ENCODE measurements around the gene RRAGD.

The RRAGD gene

GRCh38 chr6:89339565-89339964 lies 72.5 kb downstream of the RRAGD start:
- DNase-seq: no peak

DNA sequence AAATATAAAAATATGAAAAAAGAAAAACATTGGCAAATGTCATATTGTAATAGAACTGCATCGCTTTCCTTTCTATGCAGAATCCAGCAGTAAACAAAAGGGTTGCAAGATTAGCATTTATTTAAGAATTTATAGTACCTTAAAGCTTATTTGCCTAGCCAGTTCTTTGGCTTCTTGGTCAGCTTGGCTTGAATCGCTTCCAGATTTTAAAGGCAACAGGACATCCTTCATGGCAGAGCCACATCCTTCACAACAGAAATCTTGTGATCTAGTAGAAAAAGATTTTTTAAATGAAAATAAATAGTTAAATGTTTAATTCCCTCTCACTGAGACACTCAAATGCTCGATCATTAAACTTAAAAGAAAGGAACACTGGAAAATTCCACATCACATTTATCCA lies 76.9 kb downstream of the RRAGD start:
- no peak for DNase-seq

GRCh38 chr6:89330910-89331309 lies 81.2 kb downstream of the RRAGD start:
- no peak for DNase-seq

DNA sequence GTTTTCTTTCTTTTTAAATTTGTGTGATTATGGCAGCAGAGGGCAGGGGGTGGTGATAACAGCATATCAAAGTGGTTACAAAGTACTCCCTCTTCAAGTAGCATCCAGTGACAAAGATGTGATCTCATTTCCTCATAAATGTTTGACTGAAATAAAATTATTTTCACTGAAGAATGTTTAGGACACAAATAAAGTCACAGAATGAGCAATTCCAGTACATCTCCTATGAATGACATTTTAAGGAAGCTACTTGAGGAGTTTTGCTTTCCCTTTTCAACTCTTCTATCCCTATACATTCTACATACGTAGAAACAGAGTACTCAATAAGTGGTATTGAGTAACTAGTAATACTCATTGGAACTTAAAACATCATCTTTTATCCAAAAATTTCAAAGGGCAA lies 83.1 kb downstream of the RRAGD start:
- DNase-seq: no peak

GRCh38 chr6:89324304-89324703 lies 87.8 kb downstream of the RRAGD start:
- no peak for DNase-seq

GRCh38 chr6:89323511-89323971 lies 88.5 kb downstream of the RRAGD start:
- no peak for DNase-seq

GRCh38 chr6:89321131-89321970 lies 90.7 kb downstream of the RRAGD start:
- DNase-seq: no peak

DNA sequence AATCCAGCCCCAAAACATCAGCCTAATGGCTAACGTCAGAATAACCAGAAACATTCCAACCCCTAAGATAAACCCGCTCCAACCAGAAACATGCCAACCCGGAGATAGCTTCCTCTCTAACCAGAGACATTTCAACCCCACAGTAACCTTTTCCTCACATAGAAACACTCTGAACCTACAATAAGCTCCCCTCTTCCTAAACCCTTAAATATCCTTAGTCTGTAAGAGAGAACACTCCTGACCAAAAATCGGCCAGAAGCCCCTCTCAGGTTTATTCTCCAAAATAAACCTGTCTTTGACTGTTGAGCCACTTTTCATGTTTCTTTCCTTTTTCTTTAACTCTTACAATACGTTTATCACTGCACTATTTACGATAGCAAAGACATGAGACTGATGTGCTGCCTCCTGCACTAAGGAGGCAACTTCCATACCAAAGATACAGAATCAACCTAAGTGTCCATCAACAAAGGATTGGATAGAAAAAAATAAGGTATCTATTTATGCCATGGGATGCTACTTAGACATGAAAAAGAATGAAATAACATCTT lies 92.0 kb downstream of the RRAGD start:
- DNase-seq: no peak

DNA sequence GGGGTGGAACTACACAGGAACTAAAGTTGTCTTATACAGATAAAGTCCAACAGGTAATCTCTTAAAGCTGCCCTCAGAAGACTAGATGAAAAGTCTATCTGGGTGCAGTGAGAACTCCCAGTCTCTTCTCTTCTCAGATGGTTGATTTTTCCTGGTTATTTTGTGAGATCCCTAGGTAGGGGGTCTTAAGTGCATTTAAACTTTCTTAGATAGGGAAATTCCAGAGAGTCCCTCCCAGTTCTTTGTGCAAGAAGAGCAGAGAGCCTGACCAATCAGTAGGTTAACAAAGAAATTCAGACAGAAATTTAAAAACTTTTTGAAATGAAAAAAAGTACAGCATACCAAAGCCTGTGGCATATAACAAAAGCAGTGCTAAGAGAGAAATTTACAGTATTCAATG lies 95.0 kb downstream of the RRAGD start:
- no peak for DNase-seq

- no peak for DNase-seq
Measured at GRCh38 chr6:89315249-89315885, 96.7 kb downstream of the RRAGD start, which contains the start of gene GABRR2. Gene GABRR2, minus strand, starts transcription at chr6:89315299. Its CDS starts 134 bp downstream, at chr6:89315165.

- DNase-seq: no peak
Measured at GRCh38 chr6:89314692-89315091, 97.4 kb downstream of the RRAGD start.
